Thoracic aorta (tissue), 2 donors: ENCODE results near the gene REPIN1. TPM values are rescaled to one million over a fixed set of nuclear protein-coding genes. Genes with fewer than 3 reads are reported as not detected.

Experiments
- ATAC-seq: fragments of 150-250 bp; one replicate; pipeline ENCODE4 v1.8.0; 2017; ENCODE audit warnings: low read depth; ENCODE audit not compliant: insufficient number of reproducible peaks, low FRiP score
- DNase-seq: peaks from one replicate; pipeline ENCODE4 v3.0.0-alpha.2; 2020; ENCODE audit warnings: low spot score
- H3K27ac ChIP-seq, 2 donors: fragments of 200-600 bp; sonication (generic); 1 replicate in 1 of 2; 2 replicates in 1 of 2; pipeline ENCODE4 v1.5.1; 2016; ENCODE audit warnings: mild to moderate bottlenecking in 2 of 2, moderate library complexity in 2 of 2
- H3K27me3 ChIP-seq: fragments of 200-600 bp; sonication (generic); replicated peaks from 2 replicates; pipeline ENCODE4 v1.6.0; 2016; ENCODE audit warnings: mild to moderate bottlenecking; ENCODE audit not compliant: insufficient read depth
- H3K36me3 ChIP-seq: fragments of 200-600 bp; sonication (generic); one replicate; pipeline ENCODE4 v1.5.1; 2016
- H3K4me1 ChIP-seq, 2 donors: fragments of 200-600 bp; sonication (generic); 1 replicate in 1 of 2; 2 replicates in 1 of 2; pipeline versions ENCODE4 v1.5.1 to v1.6.0; 2016; ENCODE audit warnings: low read depth in 2 of 2, mild to moderate bottlenecking in 1 of 2; ENCODE audit not compliant: control insufficient read depth in 1 of 2
- H3K4me3 ChIP-seq: fragments of 200-600 bp; sonication (generic); 2 replicates; pipeline ENCODE4 v1.5.1; 2016; ENCODE audit warnings: mild to moderate bottlenecking
- H3K9me3 ChIP-seq: fragments of 200-600 bp; sonication (generic); 2 replicates; pipeline ENCODE4 v1.5.1; 2016
- CTCF ChIP-seq: fragments of 200-600 bp; sonication (generic); IDR thresholded peaks from one replicate; pipeline ENCODE4 v1.5.1; 2019; ENCODE audit warnings: antibody characterized with exemption
- total RNA-seq, 2 donors: library from RNA; depleted of rRNA; stranded (reverse); fragments of >200 nt; gene quantifications; one replicate each; pipeline versions ENCODE4 v1.1.0 to v1.2.3, GENCODE V29; 2016

Gene REPIN1
- total RNA-seq, 2 donors from 2014 or later = 80.0 to 82.3 TPM

GRCh38 chr7:150337659-150338081 lies 31.0 kb upstream of the REPIN1 start:
- no peak for ATAC-seq
- Histone ChIP-seq H3K27me3 (no peaks in the 10 kb centered on the region), H3K4me1 (peaks cover 0 to 27% of the 10 kb centered on the region in 2 donors), H3K36me3 (no peaks in the 10 kb centered on the region), H3K27ac (no peak overlapping the region), H3K9me3 (no peaks in the 10 kb centered on the region), H3K4me3 (no peak overlapping the region)
- TF ChIP-seq CTCF = no peak
- DNase-seq = no peak

GRCh38 chr7:150338166-150338829 lies 30.3 kb upstream of the REPIN1 start:
- no peak for TF ChIP-seq CTCF
- no peak overlapping the region for H3K4me3 ChIP-seq
- ATAC-seq (no peak), DNase-seq (no peak)
- H3K9me3 ChIP-seq = no peaks in the 10 kb centered on the region
- H3K27me3 ChIP-seq = no peaks in the 10 kb centered on the region
- H3K4me1 ChIP-seq = peaks cover 0 to 27% of the 10 kb centered on the region in 2 donors
- H3K27ac ChIP-seq = no peak overlapping the region
- H3K36me3 ChIP-seq = no peaks in the 10 kb centered on the region

- DNase-seq (no peak), ATAC-seq (no peak)
- Histone ChIP-seq H3K36me3 (no peaks in the 10 kb centered on the region), H3K27ac (no peak overlapping the region), H3K4me3 (no peak overlapping the region), H3K9me3 (no peaks in the 10 kb centered on the region), H3K4me1 (peaks cover 0 to 27% of the 10 kb centered on the region in 2 donors), H3K27me3 (no peaks in the 10 kb centered on the region)
- TF ChIP-seq CTCF = no peak
Measured at GRCh38 chr7:150339409-150339809, 29.2 kb upstream of the REPIN1 start.

GRCh38 chr7:150340024-150340749 lies 28.4 kb upstream of the REPIN1 start:
- H3K36me3 ChIP-seq = no peaks in the 10 kb centered on the region
- no peak for ATAC-seq
- H3K27ac ChIP-seq = peak overlapping the region in 1 of 2 donors; percentile 35
- no peaks in the 10 kb centered on the region for H3K27me3 ChIP-seq
- no peak for DNase-seq
- H3K9me3 ChIP-seq = no peaks in the 10 kb centered on the region
- no peak for TF ChIP-seq CTCF
- peaks cover 0 to 27% of the 10 kb centered on the region in 2 donors for H3K4me1 ChIP-seq
- peak overlapping the region; percentile 75 for H3K4me3 ChIP-seq

- TF ChIP-seq CTCF = no peak
- ATAC-seq = no peak
- Histone ChIP-seq H3K4me3 (peak overlapping the region; percentile 75), H3K4me1 (peaks cover 0 to 23% of the 10 kb centered on the region in 2 donors), H3K9me3 (no peaks in the 10 kb centered on the region), H3K36me3 (no peaks in the 10 kb centered on the region), H3K27ac (peak overlapping the region; percentile 45 to 61), H3K27me3 (no peaks in the 10 kb centered on the region)
- DNase-seq = no peak
Measured at GRCh38 chr7:150340875-150341262, 27.8 kb upstream of the REPIN1 start.
